Colonic mucosa (tissue), 4 donors: Measurements from ENCODE around the gene FGD4. TPM values are rescaled to one million over a fixed set of nuclear protein-coding genes. Genes with fewer than 3 reads are reported as not detected.

ENCODE experiments used
- DNase-seq: peaks from one replicate; pipeline ENCODE4 v3.0.0-alpha.2; 2020
- H3K27ac ChIP-seq: fragments of 200-600 bp; one replicate; pipeline ENCODE4 v1.8.0; 2021
- H3K27me3 ChIP-seq: fragments of 200-600 bp; one replicate; pipeline ENCODE4 v1.8.0; 2021
- H3K36me3 ChIP-seq: fragments of 200-600 bp; one replicate; pipeline ENCODE4 v1.8.0; 2021
- H3K4me1 ChIP-seq: fragments of 200-600 bp; one replicate; pipeline ENCODE4 v1.8.0; 2021; ENCODE audit warnings: mild to moderate bottlenecking
- H3K4me3 ChIP-seq: fragments of 200-600 bp; one replicate; pipeline ENCODE4 v1.8.0; 2021
- H3K9ac ChIP-seq, 2 donors: one replicate each; pipeline ENCODE4 v1.7.0; 2013; ENCODE audit warnings: control low read depth in 2 of 2, low read depth in 2 of 2, low read length in 2 of 2
- H3K9me3 ChIP-seq: fragments of 200-600 bp; one replicate; pipeline ENCODE4 v1.8.0; 2021
- CTCF ChIP-seq: fragments of 200-600 bp; IDR thresholded peaks from one replicate; pipeline ENCODE4 v1.8.0; 2022; ENCODE audit warnings: antibody characterized with exemption, mild to moderate bottlenecking
- intact Hi-C: fragments of 100-400 bp; cut with DNase I; formaldehyde crosslinking; loops from one replicate; pipeline ENCODE4 v1.14.1; 2022
- total RNA-seq, 2 donors: library from RNA; stranded (reverse); fragmentation: NEBNext Ultra II Directional in 1 of 2; extraction: Animal tissue kit (Norgen Biotek cat#: 25700) in 1 of 2; gene quantifications; one replicate each; pipeline ENCODE4 v1.2.1, GENCODE V29; 2021
- donor health status: healthy.
- donor health status: DM: no; HTN: no; CAD: no.
- donor health status: DM: no; HTN: no; CAD: no.

FGD4 gene
- total RNA-seq, 2 donors from 2014 or later = 38.4 to 47.6 TPM

GRCh38 chr12:32418903-32419519 is 19.7 kb downstream of the FGD4 start:
- no peaks in the 10 kb centered on the region for H3K36me3 ChIP-seq
- no peak for TF ChIP-seq CTCF

GRCh38 chr12:32419520-32419960 is 20.2 kb downstream of the FGD4 start:
- no peak for TF ChIP-seq CTCF
- no peak overlapping the region for H3K4me3 ChIP-seq
- intact Hi-C loops = no loop called here
- no peak overlapping the region for H3K9ac ChIP-seq
- no peak overlapping the region for H3K27ac ChIP-seq
- H3K9me3 ChIP-seq = no peaks in the 10 kb centered on the region
- DNase-seq = no peak
- H3K27me3 ChIP-seq = no peaks in the 10 kb centered on the region
- H3K36me3 ChIP-seq = no peaks in the 10 kb centered on the region
- H3K4me1 ChIP-seq = no peaks in the 10 kb centered on the region

More at GRCh38 chr12:32418903-32419519, 19.7 kb downstream of the FGD4 start:
- intact Hi-C loops = no loop called here
- Histone ChIP-seq H3K27me3 (no peaks in the 10 kb centered on the region), H3K9ac (no peak overlapping the region), H3K9me3 (no peaks in the 10 kb centered on the region), H3K4me3 (no peak overlapping the region), H3K27ac (no peak overlapping the region), H3K4me1 (no peaks in the 10 kb centered on the region)
- DNase-seq = no peak

- Histone ChIP-seq H3K4me3 (no peak overlapping the region), H3K9ac (no peak overlapping the region), H3K4me1 (no peaks in the 10 kb centered on the region), H3K9me3 (no peaks in the 10 kb centered on the region), H3K27ac (no peak overlapping the region), H3K36me3 (no peaks in the 10 kb centered on the region), H3K27me3 (no peaks in the 10 kb centered on the region)
- no peak for DNase-seq
- intact Hi-C loops = no loop called here
- no peak for TF ChIP-seq CTCF
Measured at GRCh38 chr12:32420356-32420755, 21.0 kb downstream of the FGD4 start.

- H3K4me1 ChIP-seq = no peaks in the 10 kb centered on the region
- intact Hi-C loops = no loop called here
- H3K4me3 ChIP-seq = no peak overlapping the region
- no peaks in the 10 kb centered on the region for H3K9me3 ChIP-seq
- DNase-seq = no peak
- H3K27ac ChIP-seq = no peak overlapping the region
- no peak for TF ChIP-seq CTCF
- H3K9ac ChIP-seq = no peak overlapping the region
- H3K36me3 ChIP-seq = no peaks in the 10 kb centered on the region
- no peaks in the 10 kb centered on the region for H3K27me3 ChIP-seq
Measured at GRCh38 chr12:32423559-32423958, 24.2 kb downstream of the FGD4 start.

- no peak for DNase-seq
- Histone ChIP-seq H3K4me1 (no peaks in the 10 kb centered on the region), H3K9ac (no peak overlapping the region), H3K9me3 (no peaks in the 10 kb centered on the region), H3K4me3 (no peak overlapping the region), H3K36me3 (no peaks in the 10 kb centered on the region), H3K27me3 (no peaks in the 10 kb centered on the region), H3K27ac (no peak overlapping the region)
- intact Hi-C loops = no loop called here
- no peak for TF ChIP-seq CTCF
Measured at GRCh38 chr12:32431025-32431424, 31.7 kb downstream of the FGD4 start.
